ENCODE data around the gene STK40. TPM values are rescaled to one million over a fixed set of nuclear protein-coding genes. Genes with fewer than 3 reads are reported as not detected.

STK40 gene
- total and polyA plus RNA-seq, 9 of the 15 experiments (the other 6 are each of a cell fraction or from before 2014, with no cell fraction given), result 0.69 to 94.3 (median 39.1) TPM

- TF ChIP-seq UBTF (IDR thresholded peaks at IDR 0.05; ENCODE audit: borderline replicate concordance in 1 of 2, low read depth in 2 of 2, low read length in 2 of 2) (0 out of 4 replicates have a peak, but pooled peaks have one; percentile 45 to 50), LEF1 (IDR thresholded peaks at IDR 0.05) (peak; percentile 89), PATZ1 (CRISPR knock-in tag; IDR thresholded peaks at IDR 0.05; ENCODE audit: borderline replicate concordance) (0 out of 2 replicates have a peak, but pooled peaks have one; percentile 29), PTRF (tag; IDR thresholded peaks at IDR 0.05) (no peak), CBX3 (IDR thresholded peaks at IDR 0.05; ENCODE audit: borderline replicate concordance in 1 of 2, low read length in 2 of 2) (no peak; a peak in 1 of 3 replicates), SMC3 (conservative IDR thresholded peaks at IDR 0.05; ENCODE audit: insufficient read depth, low read depth, low read length) (no peak), ZNF644 (tag; IDR thresholded peaks at IDR 0.05; ENCODE audit: low read depth) (0 out of 2 replicates have a peak, but pooled peaks have one; percentile 70), RBM15 (IDR thresholded peaks at IDR 0.05; ENCODE audit: insufficient read depth, low read length) (no peak), AFF4 (CRISPR knock-in tag; IDR thresholded peaks at IDR 0.05) (peak; percentile 89; the same call in 1 of the 2 replicates), ZC3H8 (IDR thresholded peaks at IDR 0.05) (no peak), E2F6 (IDR thresholded peaks at IDR 0.05; ENCODE audit: borderline replicate concordance in 1 of 2, extremely low read depth in 1 of 2, insufficient read depth in 1 of 2, insufficient read length in 1 of 2, low read depth in 1 of 2, low read length in 1 of 2, poor library complexity in 1 of 2, severe bottlenecking in 1 of 2) (peak; percentile 96 to 98), NR4A1 (CRISPR knock-in tag; IDR thresholded peaks at IDR 0.05) (peak; percentile 92; the same call in 1 of the 2 replicates), NR4A1 (tag; IDR thresholded peaks at IDR 0.05) (peak; percentile 93), ZNF184 (CRISPR knock-in tag; IDR thresholded peaks at IDR 0.05) (no peak), ARID1B (IDR thresholded peaks at IDR 0.05) (peak; percentile 61), DPF2 (IDR thresholded peaks at IDR 0.05) (peak; percentile 63)
These were observed 64.4 kb downstream of the STK40 start (continued) for GRCh38 chr1:36321119-36321951.
